Calu3 (cell line): ENCODE results near the gene NGF. TPM values are rescaled to one million over a fixed set of nuclear protein-coding genes. Genes with fewer than 3 reads are reported as not detected.
"Not testable (repeated sequence)": the region's sequence is repeated elsewhere in the genome, so short reads cannot be mapped to it uniquely, and the experiment has no call there.

Experiments used
- BruUV-seq: library from RNA; stranded (reverse); fragments of 400-500 nt; replicated peaks from 2 replicates; lab custom pipeline; 2021; lab: Mats Ljungman, UMichigan
- CTCF ChIA-PET: fragments of 300-600 bp; sonication (Branson Sonifier 250); formaldehyde crosslinking; loops from one replicate; lab custom pipeline; 2022; ENCODE audit warnings: antibody characterized with exemption; lab: Charles Lee
- DNase-seq: peaks from one replicate; pipeline ENCODE4 v3.0.0; 2022
- H3K27ac Mint-ChIP-seq: one replicate; pipeline ENCODE4 v1.8.0; 2022; ENCODE audit warnings: mixed read lengths; ENCODE audit not compliant: unreplicated experiment
- H3K27me3 Mint-ChIP-seq: one replicate; pipeline ENCODE4 v1.8.0; 2022; ENCODE audit warnings: mixed read lengths; ENCODE audit not compliant: unreplicated experiment
- H3K36me3 Mint-ChIP-seq: one replicate; pipeline ENCODE4 v1.8.0; 2022; ENCODE audit warnings: mild to moderate bottlenecking, moderate library complexity, mixed read lengths; ENCODE audit not compliant: insufficient read depth, unreplicated experiment
- H3K4me1 Mint-ChIP-seq: one replicate; pipeline ENCODE4 v1.8.0; 2022; ENCODE audit warnings: mild to moderate bottlenecking, low read depth, mixed read lengths; ENCODE audit not compliant: unreplicated experiment
- H3K4me3 Mint-ChIP-seq: one replicate; pipeline ENCODE4 v1.8.0; 2022; ENCODE audit warnings: mild to moderate bottlenecking, low read depth, moderate library complexity, mixed read lengths; ENCODE audit not compliant: unreplicated experiment
- H3K9me3 Mint-ChIP-seq: one replicate; pipeline ENCODE4 v1.8.0; 2022; ENCODE audit warnings: low read depth, mixed read lengths; ENCODE audit not compliant: unreplicated experiment
- CTCF ChIP-seq: fragments of 200-600 bp; IDR thresholded peaks from one replicate; pipeline ENCODE4 v1.8.0; 2022; ENCODE audit warnings: antibody characterized with exemption; ENCODE audit not compliant: unreplicated experiment
- intact Hi-C: fragments of 100-400 bp; cut with micrococcal nuclease; formaldehyde crosslinking; loops from one replicate; pipeline ENCODE4 v1.10.0; 2022; ENCODE audit not compliant: unreplicated experiment
- total RNA-seq: library from RNA; stranded (reverse); gene quantifications from 2 replicates; pipeline ENCODE4 v1.2.3, GENCODE V29; 2022

The NGF gene
- total RNA-seq, 1 experiment from 2014 or later = not detected

GRCh38 chr1:115310581-115311473 lies 27.2 kb downstream of the NGF start:
- Mint-ChIP-seq H3K4me1 (peaks cover 15% of the 10 kb centered on the region), H3K27ac (no peak overlapping the region), H3K4me3 (no peak overlapping the region), H3K9me3 (no peaks in the 10 kb centered on the region), H3K27me3 (peaks cover 34% of the 10 kb centered on the region), H3K36me3 (no peaks in the 10 kb centered on the region)
- no TSS peak for BruUV-seq
- intact Hi-C loops = no loop called here
- CTCF ChIA-PET = no interaction called here
- no peak for DNase-seq
- no peak for TF ChIP-seq CTCF

GRCh38 chr1:115309504-115309903 lies 28.5 kb downstream of the NGF start:
- intact Hi-C loops, H3K36me3 Mint-ChIP-seq: not testable (repeated sequence)

GRCh38 chr1:115308969-115309368 lies 29.1 kb downstream of the NGF start:
- no peak for TF ChIP-seq CTCF
- Mint-ChIP-seq H3K4me3 (no peak overlapping the region), H3K27ac (no peak overlapping the region), H3K9me3 (no peaks in the 10 kb centered on the region), H3K4me1 (no peaks in the 10 kb centered on the region), H3K36me3 (no peaks in the 10 kb centered on the region), H3K27me3 (peaks cover 23% of the 10 kb centered on the region)
- CTCF ChIA-PET = no interaction called here
- BruUV-seq = no TSS peak
- DNase-seq = no peak
- intact Hi-C loops = no loop called here

More at GRCh38 chr1:115309504-115309903, 28.5 kb downstream of the NGF start:
- H3K9me3 Mint-ChIP-seq, H3K4me1 Mint-ChIP-seq, BruUV-seq, DNase-seq, CTCF ChIA-PET, H3K4me3 Mint-ChIP-seq, H3K27ac Mint-ChIP-seq: not testable (repeated sequence)
- peaks cover 21% of the 10 kb centered on the region for H3K27me3 Mint-ChIP-seq

- H3K36me3 Mint-ChIP-seq = no peaks in the 10 kb centered on the region
- DNase-seq = no peak
- CTCF ChIA-PET = no interaction called here
- peaks cover 36% of the 10 kb centered on the region for H3K27me3 Mint-ChIP-seq
- no peaks in the 10 kb centered on the region for H3K4me1 Mint-ChIP-seq
- no peak for TF ChIP-seq CTCF
- BruUV-seq = no TSS peak
- H3K9me3 Mint-ChIP-seq = peaks cover 4% of the 10 kb centered on the region
- no peak overlapping the region for H3K4me3 Mint-ChIP-seq
- H3K27ac Mint-ChIP-seq = no peak overlapping the region
- intact Hi-C loops = no loop called here
These were observed 30.4 kb downstream of the NGF start for GRCh38 chr1:115307661-115308060.

- no TSS peak for BruUV-seq
- Mint-ChIP-seq H3K4me1 (no peaks in the 10 kb centered on the region), H3K27me3 (peaks cover 49% of the 10 kb centered on the region), H3K36me3 (no peaks in the 10 kb centered on the region), H3K9me3 (peaks cover 4% of the 10 kb centered on the region), H3K27ac (no peak overlapping the region), H3K4me3 (no peak overlapping the region)
- TF ChIP-seq CTCF = no peak
- no peak for DNase-seq
- CTCF ChIA-PET = no interaction called here
- intact Hi-C loops = no loop called here
These were observed 31.9 kb downstream of the NGF start for GRCh38 chr1:115306146-115306545.
